NK-92 (cell line): Measurements from ENCODE around the gene TP53BP1.

Experiments used
- DNase-seq: peaks from one replicate; lab custom pipeline; 2025; ENCODE audit not compliant: unreplicated experiment; lab: John Stamatoyannopoulos, UW

TP53BP1 gene

GRCh38 chr15:43493703-43494472, 932 bp upstream of the TP53BP1 start:
- no peak for DNase-seq

GRCh38 chr15:43492266-43492665, 690 bp downstream of the TP53BP1 start:
- no peak for DNase-seq

GRCh38 chr15:43489191-43489590, 3.8 kb downstream of the TP53BP1 start:
- no peak for DNase-seq

- DNase-seq, result no peak
Measured at GRCh38 chr15:43488790-43489189, 4.2 kb downstream of the TP53BP1 start.

GRCh38 chr15:43487271-43487895, 5.6 kb downstream of the TP53BP1 start:
- DNase-seq, result no peak

GRCh38 chr15:43484455-43484854, 8.5 kb downstream of the TP53BP1 start:
- no peak for DNase-seq

GRCh38 chr15:43483297-43484128, 9.4 kb downstream of the TP53BP1 start:
- DNase-seq, result no peak

- DNase-seq, result no peak
Measured at GRCh38 chr15:43473885-43474284, 19.1 kb downstream of the TP53BP1 start.

GRCh38 chr15:43471975-43472374, 21.0 kb downstream of the TP53BP1 start:
- no peak for DNase-seq

- no peak for DNase-seq
Measured at GRCh38 chr15:43469867-43470266, 23.1 kb downstream of the TP53BP1 start.

GRCh38 chr15:43465100-43465499, 27.9 kb downstream of the TP53BP1 start:
- DNase-seq, result no peak

GRCh38 chr15:43463998-43464397, 29.0 kb downstream of the TP53BP1 start:
- no peak for DNase-seq

GRCh38 chr15:43463507-43463906, 29.4 kb downstream of the TP53BP1 start:
- DNase-seq, result no peak

GRCh38 chr15:43449981-43450380, 43.0 kb downstream of the TP53BP1 start:
- no peak for DNase-seq

GRCh38 chr15:43446344-43446743, 46.6 kb downstream of the TP53BP1 start:
- no peak for DNase-seq

GRCh38 chr15:43441316-43441715, 51.6 kb downstream of the TP53BP1 start:
- no peak for DNase-seq

- no peak for DNase-seq
Measured at GRCh38 chr15:43440721-43441281, 52.2 kb downstream of the TP53BP1 start.

- no peak for DNase-seq
Measured at GRCh38 chr15:43439268-43439667, 53.7 kb downstream of the TP53BP1 start.

- no peak for DNase-seq
Measured at GRCh38 chr15:43436395-43436794, 56.6 kb downstream of the TP53BP1 start.

- no peak for DNase-seq
Measured at GRCh38 chr15:43434446-43434845, 58.5 kb downstream of the TP53BP1 start.

GRCh38 chr15:43433661-43434303, 59.2 kb downstream of the TP53BP1 start:
- no peak for DNase-seq
